ENCODE measurements around the gene CPLX3.

CPLX3 gene

DNA sequence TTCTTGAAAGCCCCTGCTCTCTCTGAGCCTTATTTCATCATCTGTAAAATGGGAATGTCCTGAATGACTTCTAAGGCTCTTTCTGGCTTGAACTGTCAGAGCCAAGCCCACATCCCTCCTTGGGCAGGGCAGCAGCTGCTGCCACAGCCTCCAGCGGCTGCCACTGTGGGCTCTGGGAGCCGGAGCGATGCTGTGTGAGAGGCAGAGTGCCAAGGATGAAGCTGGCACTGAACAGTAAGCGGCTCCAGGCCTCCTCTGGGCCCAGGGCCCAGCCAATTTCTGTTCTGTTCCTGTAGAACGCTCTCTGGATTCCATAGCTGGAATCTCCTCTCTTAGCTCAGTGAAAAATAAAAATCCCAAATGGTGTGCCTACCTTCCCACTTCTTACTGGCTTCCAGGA, 4.4 kb downstream of the CPLX3 start:
- DNase-seq, result no peak

DNA sequence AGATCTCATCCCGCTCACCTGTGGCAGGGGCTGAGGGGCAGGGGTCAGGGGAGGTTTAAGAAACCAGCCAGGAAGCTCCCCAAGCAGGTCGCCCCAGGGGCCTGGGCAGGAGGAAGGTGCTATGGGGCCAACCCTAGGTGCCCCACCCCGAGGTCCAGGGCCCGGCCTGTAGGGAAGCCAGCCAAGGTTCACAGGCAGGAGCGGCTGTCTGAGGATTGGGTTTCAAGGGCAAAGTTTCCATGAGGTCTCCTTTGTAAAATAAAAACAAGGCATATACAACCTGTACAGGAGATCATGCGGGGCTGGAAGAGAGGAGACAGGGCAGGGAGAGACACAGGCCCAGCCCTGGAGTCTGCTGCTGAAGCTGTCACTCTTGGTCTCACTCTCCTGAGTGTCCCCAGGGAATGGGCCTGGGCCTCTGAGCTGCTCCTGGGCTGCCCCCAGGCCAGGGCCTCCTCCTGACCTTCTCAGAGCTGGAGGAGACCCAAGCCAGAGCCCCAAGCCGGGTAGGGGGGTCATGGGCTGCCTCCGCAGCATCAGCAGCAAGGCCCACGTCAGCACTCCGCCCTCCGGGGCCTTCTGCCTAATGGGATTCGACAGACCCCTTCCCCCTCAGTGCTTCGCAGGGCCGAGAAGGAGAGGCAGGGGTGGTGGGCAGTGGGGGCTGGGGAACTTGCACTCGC, 5.5 kb downstream of the CPLX3 start:
- DNase-seq, result no peak

DNA sequence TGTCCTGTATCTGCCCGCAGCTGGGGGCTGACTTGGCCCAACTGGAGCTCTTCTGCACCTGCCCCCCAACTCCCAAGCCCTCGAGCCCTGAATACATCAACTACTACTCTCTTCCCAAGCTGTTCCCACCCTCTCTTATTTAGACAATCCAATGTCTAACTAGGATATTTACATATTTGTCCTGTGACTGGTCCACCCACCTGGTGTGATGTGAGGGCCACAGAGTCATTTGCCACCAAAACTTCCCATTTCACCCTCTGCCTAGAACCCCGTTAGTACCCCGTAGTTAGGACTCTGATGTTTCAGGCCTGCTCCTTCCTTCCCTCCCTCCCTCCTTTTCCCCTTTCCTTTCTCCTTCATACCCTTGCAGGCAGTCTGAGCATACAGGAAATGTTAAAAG, 6.4 kb downstream of the CPLX3 start:
- no peak for DNase-seq

DNA sequence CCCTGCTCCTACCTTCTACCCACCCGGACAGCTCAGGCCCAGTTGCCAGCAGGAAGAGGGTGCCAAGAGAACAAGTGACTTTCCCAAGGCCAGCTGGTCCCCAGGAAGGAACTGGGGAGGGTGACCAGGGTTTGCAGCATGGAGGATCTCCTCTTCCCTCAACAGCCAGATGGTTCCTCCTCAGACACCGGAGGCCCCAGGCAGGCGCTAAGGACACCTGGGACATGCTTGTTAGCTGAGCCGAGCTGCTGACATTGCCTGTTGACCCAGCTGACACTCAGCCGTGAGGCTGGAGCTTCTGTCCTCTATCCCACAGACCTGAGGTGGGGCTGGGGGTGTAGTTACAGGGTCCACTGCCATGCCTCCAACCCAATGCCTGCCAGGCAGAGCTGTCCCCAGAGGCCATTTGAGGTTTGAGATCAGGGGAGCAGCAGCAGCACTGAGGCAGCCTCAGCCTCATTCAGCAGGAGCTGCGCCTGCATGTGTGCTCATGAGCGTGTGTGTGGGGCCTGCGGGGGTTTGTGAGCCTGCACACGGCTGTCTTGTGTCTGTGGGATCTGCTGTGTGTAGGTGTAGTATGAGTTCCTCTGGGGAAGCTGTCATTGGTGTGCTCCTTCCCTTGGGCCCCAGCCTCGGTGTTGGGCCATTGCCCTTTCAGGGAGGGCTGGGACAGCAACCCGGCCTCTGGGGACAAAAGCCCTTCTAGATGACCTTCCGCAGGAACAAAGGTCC, 7.1 kb downstream of the CPLX3 start:
- DNase-seq, result no peak

DNA sequence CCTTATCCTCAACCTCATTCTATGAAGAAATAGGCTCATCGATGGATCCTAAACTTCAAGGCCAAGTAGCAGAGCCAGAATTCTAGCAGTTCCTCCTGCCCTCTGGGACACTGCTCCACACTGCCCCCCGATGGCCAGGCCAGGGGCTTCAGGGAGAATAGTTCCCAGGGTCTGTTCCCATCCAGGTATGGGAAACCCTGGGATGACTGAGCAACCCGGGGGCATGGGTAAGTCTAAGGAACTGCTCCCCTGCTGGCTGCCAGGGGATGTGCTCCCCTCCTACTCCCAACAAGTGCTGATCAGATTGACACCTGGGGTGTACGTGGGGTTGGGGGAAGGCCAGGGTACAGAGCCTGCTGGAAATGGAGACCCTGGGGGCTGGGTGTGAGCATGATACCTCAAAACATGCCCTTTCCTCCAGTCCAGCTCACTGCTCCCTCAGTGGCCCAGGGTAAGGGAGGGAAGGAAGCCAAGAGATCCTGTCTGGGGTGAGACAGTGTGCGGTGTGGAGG, 8.9 kb downstream of the CPLX3 start:
- peak; percentile 79 for DNase-seq

DNA sequence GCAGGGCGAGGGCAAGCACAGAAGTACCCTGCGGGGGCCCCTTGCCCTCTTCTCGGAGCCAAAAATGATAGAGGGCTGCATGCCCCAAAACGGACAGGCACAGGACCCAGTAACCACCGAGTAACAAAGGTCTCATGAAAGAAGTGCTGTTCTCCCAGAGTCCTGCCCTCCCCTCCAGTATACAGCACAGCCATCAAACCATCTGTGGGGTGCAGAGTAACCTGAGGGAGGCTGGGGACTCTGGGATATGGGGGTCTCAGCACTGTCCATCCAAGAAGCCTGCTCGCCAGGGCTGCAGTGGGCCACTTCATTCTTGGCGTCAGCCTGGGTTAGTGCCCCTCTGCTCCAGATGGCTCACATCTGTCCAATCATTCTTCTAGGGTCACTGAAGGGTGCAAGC, 10.4 kb downstream of the CPLX3 start:
- DNase-seq, result no peak

DNA sequence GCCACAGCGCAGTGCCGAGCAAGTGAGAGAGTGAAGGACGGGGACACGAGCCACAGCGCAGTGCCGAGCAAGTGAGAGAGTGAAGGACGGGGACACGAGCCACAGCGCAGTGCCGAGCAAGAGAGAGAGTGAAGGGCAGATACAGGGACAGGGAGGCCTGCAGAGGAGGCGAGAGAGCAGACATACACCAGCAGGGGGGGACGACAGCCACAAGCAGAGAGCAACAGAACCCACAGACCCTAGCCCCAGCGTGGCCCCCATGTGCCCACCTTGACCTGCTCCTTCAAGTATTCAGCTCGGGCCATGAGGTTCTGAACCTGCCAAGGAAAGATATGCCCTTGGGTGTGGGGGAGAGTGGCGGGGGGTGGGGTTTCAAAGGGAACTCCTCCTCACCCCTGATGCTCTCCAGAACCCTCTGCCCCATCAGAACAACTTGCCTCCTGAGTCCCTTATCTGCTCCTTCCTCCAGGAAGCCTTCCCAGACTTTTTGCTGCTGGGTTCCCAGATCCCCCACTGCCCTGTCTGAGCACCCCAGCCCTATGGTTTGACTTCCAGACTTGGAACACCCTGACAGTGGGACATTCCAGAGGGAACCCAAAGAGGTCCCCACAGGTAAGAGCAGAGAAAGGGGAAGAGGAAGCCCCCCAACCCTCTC, 11.2 kb downstream of the CPLX3 start:
- DNase-seq, result no peak

DNA sequence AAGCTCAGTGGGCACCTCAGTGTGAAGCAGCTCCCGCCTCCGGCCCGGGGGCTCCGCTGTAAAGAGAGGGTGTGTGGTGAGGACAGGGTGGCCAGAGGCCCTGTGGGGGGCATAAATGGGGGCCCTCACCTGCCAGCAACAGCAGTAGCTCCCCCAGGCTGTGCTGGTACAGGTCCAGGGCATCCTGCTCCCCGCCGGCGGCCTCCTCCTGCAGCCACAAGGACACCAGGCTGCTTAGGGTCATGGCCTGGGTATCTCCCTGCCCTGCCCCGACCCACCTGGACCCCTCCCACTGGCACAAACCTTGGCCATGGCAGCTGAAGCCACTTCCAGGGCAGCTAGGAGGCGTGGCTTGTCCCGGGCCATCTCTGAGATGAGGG, 11.7 kb downstream of the CPLX3 start:
- DNase-seq, result no peak

DNA sequence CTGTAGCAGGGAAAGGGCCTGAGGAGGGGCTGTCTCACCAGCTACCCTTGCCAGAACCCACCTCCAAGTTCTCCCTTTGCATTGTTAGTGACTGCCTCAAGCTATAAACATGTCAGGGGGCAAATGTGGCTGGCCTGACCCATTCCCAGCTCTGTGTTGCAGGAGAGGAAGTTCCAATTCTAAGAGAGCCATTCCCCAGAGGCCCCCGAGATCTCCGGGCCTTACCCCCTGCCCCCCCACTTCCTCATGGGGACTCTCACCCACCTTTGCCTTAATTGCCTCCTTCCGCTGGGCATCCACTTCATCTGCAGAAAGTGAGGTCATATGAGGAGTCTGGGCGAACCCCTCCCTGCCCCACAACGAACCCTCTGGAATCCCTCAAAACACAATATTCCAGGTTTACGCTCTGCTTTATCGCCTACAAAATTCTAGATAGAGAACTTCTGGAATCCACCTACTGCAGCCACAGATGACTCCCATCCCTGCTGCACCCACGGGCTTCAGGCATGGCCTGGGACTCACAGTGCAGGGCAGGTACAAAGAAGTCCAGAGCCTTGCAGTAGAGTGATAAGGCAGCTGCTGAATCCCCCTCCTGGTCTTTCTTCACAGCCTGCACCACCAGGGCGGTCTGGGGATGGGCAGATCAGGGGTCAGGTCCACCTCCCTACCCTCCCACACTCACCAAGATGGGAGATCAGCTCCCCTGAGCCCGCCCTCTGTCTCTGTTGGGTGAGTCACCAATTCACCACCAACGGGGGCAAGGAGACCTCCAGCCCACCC, 12.5 kb downstream of the CPLX3 start:
- no peak for DNase-seq

DNA sequence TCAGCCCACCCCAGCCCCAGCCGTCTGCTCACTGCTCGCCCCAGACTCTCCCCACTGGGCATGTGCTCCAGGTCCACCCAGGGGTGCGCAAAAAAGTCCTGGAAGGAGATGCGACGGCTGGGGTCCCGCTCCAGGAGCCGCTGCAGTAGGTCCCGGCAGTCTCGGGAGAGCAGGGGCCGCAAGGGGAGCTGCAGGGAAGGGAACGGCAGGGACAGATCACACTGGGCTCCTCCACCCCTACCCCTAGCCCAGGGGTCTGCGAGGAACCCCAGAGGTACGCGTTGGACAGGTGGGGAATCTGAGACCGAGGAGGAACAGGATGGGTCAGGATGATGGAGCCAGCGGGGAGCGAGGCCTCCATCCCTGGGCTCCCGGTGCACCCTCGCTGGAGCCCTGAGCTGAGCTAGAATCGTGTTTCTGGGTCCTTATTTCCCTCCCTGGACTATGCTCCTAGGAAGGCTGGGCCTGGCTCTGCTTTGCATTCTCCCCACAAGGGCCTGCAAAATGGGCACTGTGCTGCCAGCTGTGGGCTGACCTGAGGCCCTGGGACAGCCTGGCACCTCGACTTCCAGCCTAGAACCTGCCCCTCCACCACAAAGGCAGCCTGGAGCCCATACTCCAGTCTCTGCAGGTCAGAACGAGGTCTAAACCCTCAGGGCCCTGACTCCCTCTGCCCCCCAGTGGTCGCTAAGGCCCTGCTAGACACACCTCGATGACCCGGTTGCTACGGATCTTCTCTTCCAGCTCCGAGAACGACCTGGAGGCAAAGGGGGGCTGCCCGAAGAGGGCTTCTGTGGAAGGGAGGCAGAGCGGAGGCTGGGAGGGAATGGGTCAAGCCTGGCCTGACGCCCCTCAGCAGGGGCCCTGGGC, 13.3 kb downstream of the CPLX3 start:
- DNase-seq, result no peak

DNA sequence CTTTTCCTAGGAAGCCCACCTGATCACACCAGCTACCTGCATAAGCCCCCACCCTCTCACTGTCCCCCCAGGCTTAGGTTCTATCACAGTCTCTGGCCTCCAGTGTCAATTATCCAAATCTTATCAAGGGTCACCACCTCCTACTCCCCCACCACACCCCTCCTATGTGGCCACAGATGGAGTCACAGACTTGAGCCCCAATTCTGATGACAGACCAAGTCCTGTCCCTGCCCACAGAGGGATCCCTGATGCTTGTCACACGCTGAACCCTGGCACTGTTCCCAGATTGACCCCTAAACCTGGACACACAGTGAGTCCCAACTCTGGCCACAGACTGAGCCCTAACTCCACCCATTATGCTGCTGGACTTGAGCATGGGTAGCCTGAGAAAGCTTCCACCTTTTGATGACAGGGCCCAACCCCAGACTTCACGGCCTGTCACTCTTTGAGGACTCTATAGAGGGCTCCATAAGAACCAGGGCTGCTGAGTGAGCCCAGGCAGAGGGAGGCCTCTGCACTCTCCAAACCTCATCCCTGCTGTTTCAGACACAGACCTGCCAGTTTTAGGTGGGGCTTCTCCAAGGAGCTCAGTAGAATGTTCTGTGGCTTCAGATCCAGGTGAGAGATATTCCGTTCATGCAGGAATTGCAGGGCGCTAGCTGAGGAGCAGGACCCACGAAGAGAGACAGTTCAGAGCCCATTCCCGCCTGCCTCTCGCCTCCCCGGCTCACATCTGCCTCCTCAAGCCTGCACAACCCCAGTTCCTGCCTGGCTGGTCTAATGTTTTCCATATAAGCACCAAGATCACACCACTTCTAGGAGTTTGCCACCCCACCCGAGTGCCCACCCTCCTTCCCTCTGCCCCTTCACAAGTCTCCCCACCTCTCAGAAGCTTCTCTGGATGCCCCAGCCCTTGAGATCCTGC, 14.7 kb downstream of the CPLX3 start:
- DNase-seq, result no peak

DNA sequence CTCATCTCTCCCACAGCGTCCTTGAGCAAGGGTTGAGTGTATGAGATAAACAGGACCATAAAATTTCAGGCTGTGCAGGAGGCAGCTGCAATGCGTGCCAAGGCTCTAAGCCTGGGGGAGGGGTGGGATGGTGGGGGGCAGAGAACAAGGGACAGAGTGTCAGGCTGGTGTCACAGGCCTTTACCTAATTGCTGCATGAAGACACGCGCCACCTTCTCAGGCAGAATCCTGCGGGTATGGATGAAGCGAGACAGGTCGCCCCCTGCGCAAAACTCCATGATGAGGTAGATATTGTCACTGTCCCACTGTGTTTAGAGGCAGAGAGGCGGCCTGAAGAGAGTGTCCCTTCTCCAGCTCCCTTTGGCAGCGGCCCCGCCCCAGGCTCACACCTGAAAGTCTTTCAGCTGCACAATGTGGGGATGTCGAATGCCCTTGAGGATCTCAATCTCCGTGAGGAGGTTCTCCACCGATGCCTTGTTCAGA, 15.5 kb downstream of the CPLX3 start:
- no peak for DNase-seq

DNA sequence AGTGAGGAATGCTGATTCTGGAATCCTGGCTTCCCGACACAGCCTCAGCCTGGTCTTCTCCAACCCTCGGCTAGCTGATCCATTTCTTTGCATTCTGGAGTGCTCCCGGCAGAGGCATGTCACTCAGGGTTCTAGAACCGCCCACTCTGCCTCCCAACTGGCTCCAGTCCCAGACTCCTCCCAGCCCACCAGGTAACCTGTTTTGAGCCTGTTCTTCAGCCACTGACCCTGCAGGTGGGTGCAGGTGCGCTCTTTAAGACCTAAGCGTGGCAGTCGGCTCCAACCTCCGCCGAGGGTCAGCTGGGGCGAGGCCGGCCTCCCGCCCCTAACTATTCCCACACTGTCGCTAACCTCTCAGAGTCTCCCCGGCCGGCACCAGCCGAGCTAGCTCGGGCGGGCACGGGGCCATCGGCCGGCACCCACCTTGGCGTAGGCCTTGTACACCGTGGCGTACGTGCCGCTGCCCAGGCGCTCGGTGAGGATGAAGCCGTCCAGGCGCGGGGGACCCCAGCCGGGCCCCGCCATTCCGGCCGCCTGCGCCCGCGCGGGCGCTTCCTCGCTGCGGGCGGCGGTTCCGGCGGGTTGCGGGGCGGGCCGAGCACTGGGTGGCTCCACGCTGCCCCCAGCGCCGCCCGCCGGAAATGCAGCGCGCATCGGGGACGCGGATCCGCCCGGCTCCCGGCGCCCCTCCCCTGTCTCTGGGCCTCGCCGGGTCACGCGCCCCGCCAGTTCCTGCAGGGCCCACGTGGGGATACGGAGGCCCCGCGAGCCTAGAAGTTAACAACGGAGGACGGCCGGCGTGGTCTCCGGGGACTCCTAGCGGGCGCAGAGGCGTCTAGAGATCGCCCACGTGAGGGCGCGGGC, 16.4 kb downstream of the CPLX3 start, which contains the start of gene ULK3:
ULK3 (minus strand) TSS at position 576 of the 864 bp plus-strand sequence; CDS start at position 525, 51 bp downstream.
- peak; percentile 97 for DNase-seq

DNA sequence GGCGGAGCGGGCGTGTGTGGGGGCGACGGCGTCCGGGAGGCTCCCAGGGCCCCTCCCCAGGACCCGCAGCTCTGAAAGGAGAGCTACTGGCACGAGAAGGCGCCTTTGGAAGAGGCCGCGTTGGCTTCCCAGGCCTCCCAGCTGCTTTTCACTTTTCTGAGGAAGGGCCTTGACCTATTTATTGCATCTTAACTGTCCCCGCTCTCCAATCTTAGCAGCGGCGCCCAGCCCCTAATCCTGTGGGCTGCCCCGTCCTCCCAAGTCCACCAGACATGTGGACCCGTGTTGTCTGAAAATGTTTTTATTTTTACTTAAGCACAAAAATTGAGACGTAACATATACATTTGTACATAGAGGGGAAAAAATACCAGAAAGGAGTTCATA, 17.0 kb downstream of the CPLX3 start:
- DNase-seq, result no peak

DNA sequence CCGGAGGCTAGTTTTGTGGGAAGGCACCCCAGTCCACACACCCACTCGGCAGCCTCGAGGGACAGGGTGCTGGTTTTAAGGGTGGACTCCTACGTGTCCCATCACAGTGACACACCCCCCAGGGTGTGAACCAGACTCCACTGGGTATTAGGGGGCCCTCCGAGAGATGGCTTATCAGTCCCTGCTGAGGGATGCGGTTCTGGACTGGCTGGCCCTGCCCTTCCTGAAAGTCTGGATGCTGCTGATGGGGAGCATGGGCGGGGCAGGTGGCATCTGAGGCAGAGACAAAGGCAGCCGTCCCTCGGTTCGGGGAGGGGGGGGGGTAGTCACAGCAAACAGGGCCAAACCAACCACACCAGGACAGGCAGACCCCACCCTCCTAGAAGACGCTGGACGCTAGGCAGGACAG, 17.5 kb downstream of the CPLX3 start:
- DNase-seq, result no peak

DNA sequence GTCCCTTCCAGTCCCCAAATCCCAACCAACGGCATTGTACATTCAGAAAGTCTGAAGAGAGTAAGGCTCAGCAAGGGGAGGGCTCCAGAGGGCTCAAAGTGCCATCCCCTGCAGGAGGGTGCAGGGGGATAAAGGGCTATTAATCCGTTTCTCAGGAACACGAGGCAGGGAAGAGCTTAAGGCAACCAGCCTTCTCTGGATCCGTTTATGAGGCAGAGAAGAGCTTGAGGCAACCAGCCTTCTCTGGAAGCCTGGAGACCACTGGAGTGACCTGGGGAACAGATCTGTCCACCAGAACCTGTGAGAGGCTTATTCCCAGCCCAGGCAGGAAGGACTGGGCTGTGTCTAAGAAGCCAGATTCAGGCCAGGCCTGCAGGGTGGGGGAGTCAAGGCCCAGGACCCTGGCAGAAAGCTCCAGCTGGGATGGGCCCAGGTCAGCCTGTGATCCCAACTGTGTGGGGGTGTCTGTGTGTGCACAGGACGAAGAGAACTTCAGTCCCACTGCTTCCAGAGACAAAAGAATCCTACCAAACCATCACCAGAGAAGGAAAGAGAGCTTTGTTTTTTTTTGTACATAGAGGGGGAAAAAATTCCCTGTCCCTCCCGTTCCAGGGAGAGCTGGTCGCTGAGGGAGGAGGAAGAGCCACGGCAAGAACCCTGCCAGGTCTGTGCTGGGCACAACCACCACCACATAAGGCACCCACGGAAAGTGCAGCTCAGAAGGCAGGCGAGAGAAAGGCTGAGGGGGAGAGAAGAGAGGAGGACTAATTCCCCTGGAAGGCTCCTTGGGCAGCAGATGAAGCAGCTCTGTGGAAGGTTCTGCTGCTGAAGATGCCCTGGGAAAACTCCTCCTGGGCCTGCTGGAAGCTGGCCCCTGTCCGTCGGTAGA, 18.1 kb downstream of the CPLX3 start:
- DNase-seq, result no peak

DNA sequence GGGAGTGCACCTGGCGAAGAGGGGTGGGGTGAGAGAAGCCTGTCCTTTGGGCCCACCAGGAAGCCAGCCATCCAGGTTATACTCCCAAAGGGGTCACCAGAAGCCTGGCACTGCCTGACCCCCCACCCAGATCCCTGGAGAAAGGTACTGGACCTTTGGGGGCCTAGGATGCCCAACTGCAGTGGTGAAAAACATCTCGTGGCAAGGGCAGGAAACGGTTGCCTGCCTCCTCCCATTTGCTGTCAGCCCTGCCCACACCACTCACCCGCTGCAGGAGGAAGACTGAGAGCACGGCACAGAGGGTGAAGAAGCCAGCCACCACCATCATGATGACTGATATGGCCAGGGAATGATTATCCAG, 18.8 kb downstream of the CPLX3 start:
- peak; percentile 77 for DNase-seq

DNA sequence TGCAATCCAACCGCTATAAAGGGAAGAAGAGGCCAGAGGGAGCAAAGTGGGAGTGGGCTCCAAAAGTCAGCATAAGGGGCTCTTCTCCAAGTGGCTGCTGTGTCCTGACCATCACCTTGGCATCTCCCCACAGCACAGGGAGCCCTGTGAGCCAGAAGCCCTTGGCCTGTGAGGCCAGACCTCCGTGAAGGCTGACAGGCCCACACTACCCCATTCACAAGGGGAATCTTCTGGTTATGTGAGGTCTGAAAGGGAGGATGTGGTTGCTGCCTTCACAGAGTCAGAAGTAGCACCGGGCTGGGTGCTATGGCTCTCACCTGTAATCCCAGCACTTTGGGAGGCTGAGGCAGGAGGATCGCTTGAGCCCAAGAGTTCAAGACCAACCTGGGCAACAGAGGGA, 19.2 kb downstream of the CPLX3 start:
- no peak for DNase-seq

DNA sequence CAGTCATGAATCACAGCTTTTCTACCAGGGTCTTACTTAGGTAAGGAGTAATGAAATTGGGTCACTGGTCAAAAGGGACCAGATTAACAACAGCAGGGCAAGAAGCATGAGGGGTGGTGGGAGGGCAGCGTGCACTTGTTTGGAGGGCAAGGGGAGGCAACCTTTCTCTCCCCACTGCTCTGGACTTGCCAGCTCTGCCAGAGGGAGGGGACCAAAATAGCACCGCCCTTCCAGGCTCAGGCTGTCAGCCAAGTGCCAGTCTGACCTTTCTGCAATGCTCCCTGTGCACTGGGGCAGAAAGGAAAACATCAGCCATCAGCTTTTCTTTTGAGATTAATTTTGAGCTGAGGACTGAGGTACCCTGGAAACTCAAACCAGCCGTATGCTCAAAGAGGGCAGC, 21.0 kb downstream of the CPLX3 start:
- DNase-seq, result no peak
